Ascending aorta (tissue), 2 donors: ENCODE results near the gene FZD2. TPM values are rescaled to one million over a fixed set of nuclear protein-coding genes. Genes with fewer than 3 reads are reported as not detected.
A peak's percentile ranks its signal among the peaks of the same experiment; 100 is the strongest.

Experiments
- DNase-seq, 2 donors: peaks; one replicate each; pipeline ENCODE4 v3.0.0-alpha.2; 2019; ENCODE audit warnings: low spot score in 2 of 2
- H3K27ac ChIP-seq, 2 donors: fragments of 200-600 bp; sonication (generic); one replicate each; pipeline ENCODE4 v1.5.1; 2016 to 2017; ENCODE audit warnings: mild to moderate bottlenecking in 1 of 2
- H3K27me3 ChIP-seq: fragments of 200-600 bp; sonication (generic); one replicate; pipeline ENCODE4 v1.5.1; 2017
- H3K36me3 ChIP-seq, 2 donors: fragments of 200-600 bp; sonication (generic); one replicate each; pipeline ENCODE4 v1.5.1; 2016
- H3K4me1 ChIP-seq, 2 donors: fragments of 200-600 bp; sonication (generic); one replicate each; pipeline ENCODE4 v1.5.1; 2016 to 2017; ENCODE audit warnings: mild to moderate bottlenecking in 1 of 2
- H3K4me3 ChIP-seq, 2 donors: fragments of 200-600 bp; sonication (generic); one replicate each; pipeline ENCODE4 v1.5.1; 2016 to 2017; ENCODE audit warnings: mild to moderate bottlenecking in 1 of 2
- H3K9me3 ChIP-seq, 2 donors: fragments of 200-600 bp; sonication (generic); one replicate each; pipeline ENCODE4 v1.5.1; 2016
- CTCF ChIP-seq, 3 experiments: fragments of 200-600 bp in 2 of 3; fragments of 450-650 bp in 1 of 3; sonication (generic) in 2 of 3; IDR thresholded peaks; one replicate each; pipeline ENCODE4 v1.5.1; 2016 to 2019; ENCODE audit warnings: antibody characterized with exemption in 3 of 3, mild to moderate bottlenecking in 1 of 3, moderate library complexity in 1 of 3
- intact Hi-C: fragments of 100-400 bp; cut with DNase I; formaldehyde crosslinking; loops from one replicate; pipeline ENCODE4 v1.15.1; 2023
- total RNA-seq: library from RNA; depleted of rRNA; stranded (reverse); fragments of >200 nt; gene quantifications from one replicate; pipeline ENCODE4 v1.1.0, GENCODE V29; 2016

Gene FZD2
- total RNA-seq, 1 donor from 2014 or later: 32.7 TPM

GRCh38 chr17:44557651-44558285, 484 bp downstream of the FZD2 start:
- H3K36me3 ChIP-seq: no peaks in the 10 kb centered on the region
- H3K4me1 ChIP-seq: peaks cover 7 to 16% of the 10 kb centered on the region in 2 donors
- DNase-seq: peak in 1 of 2 donors; percentile 67
- intact Hi-C loops: loop anchor here (1.0 to 5.0 kb wide), 6 partner anchors 24 to 151 kb away; partner anchors contain the start of genes DBF4B and GPATCH8
- H3K27me3 ChIP-seq: no peaks in the 10 kb centered on the region
- no peaks in the 10 kb centered on the region for H3K9me3 ChIP-seq
- no peak for TF ChIP-seq CTCF (IDR thresholded peaks at IDR 0.05)
- peak overlapping the region; percentile 78 to 91 for H3K27ac ChIP-seq
- peak overlapping the region; percentile 67 to 87 for H3K4me3 ChIP-seq

- no peak for DNase-seq
- intact Hi-C loops: loop anchor here (2.0 to 5.0 kb wide), 2 partner anchors 56 to 78 kb away; partner anchors contain the start of gene GPATCH8
- TF ChIP-seq CTCF (IDR thresholded peaks at IDR 0.05): no peak
- Histone ChIP-seq H3K4me1 (peaks cover 7 to 16% of the 10 kb centered on the region in 2 donors), H3K9me3 (no peaks in the 10 kb centered on the region), H3K4me3 (peak overlapping the region; percentile 67 to 87), H3K27ac (peak overlapping the region; percentile 83 to 91), H3K36me3 (no peaks in the 10 kb centered on the region), H3K27me3 (no peaks in the 10 kb centered on the region)
These were observed 1.0 kb downstream of the FZD2 start for GRCh38 chr17:44558334-44558709.

GRCh38 chr17:44558710-44559633, 1.7 kb downstream of the FZD2 start:
- H3K4me3 ChIP-seq: peak overlapping the region; percentile 40 to 87
- TF ChIP-seq CTCF (IDR thresholded peaks at IDR 0.05): no peak
- peak overlapping the region; percentile 83 to 91 for H3K27ac ChIP-seq
- peak in 1 of 2 donors; percentile 67 for DNase-seq
- no peaks in the 10 kb centered on the region for H3K36me3 ChIP-seq
- intact Hi-C loops: loop anchor here (2.0 to 5.0 kb wide), 2 partner anchors 57 to 78 kb away; partner anchors contain the start of gene GPATCH8
- no peaks in the 10 kb centered on the region for H3K9me3 ChIP-seq
- peaks cover 7 to 16% of the 10 kb centered on the region in 2 donors for H3K4me1 ChIP-seq
- no peaks in the 10 kb centered on the region for H3K27me3 ChIP-seq

GRCh38 chr17:44559634-44560554, 2.6 kb downstream of the FZD2 start:
- H3K9me3 ChIP-seq: no peaks in the 10 kb centered on the region
- H3K4me3 ChIP-seq: peak overlapping the region; percentile 11 to 87
- peaks cover 7 to 16% of the 10 kb centered on the region in 2 donors for H3K4me1 ChIP-seq
- peak in 1 of 2 donors; percentile 70 for DNase-seq
- no peak for TF ChIP-seq CTCF (IDR thresholded peaks at IDR 0.05)
- peak overlapping the region; percentile 83 to 91 for H3K27ac ChIP-seq
- H3K27me3 ChIP-seq: no peaks in the 10 kb centered on the region
- intact Hi-C loops: loop anchor here (2.0 to 5.0 kb wide), 2 partner anchors 58 to 77 kb away; partner anchors contain the start of gene GPATCH8
- H3K36me3 ChIP-seq: no peaks in the 10 kb centered on the region

GRCh38 chr17:44561237-44561623, 3.9 kb downstream of the FZD2 start:
- H3K4me1 ChIP-seq: peaks cover 7 to 16% of the 10 kb centered on the region in 2 donors
- no peak overlapping the region for H3K4me3 ChIP-seq
- TF ChIP-seq CTCF (IDR thresholded peaks at IDR 0.05): no peak
- peak overlapping the region in 1 of 2 donors; percentile 91 for H3K27ac ChIP-seq
- intact Hi-C loops: no loop called here
- H3K27me3 ChIP-seq: no peaks in the 10 kb centered on the region
- H3K9me3 ChIP-seq: peaks cover 4 to 9% of the 10 kb centered on the region in 2 donors
- DNase-seq: no peak
- no peaks in the 10 kb centered on the region for H3K36me3 ChIP-seq
